GM13976 (cell line): ENCODE results near the gene DUSP10.

Source experiments
- DNase-seq: peaks from one replicate; pipeline ENCODE4 v3.0.0; 2012; ENCODE audit warnings: low spot score
- CTCF ChIP-seq: IDR thresholded peaks from 2 replicates; pipeline ENCODE4 v1.5.1; 2012; ENCODE audit warnings: borderline replicate concordance, mild to moderate bottlenecking; ENCODE audit not compliant: insufficient read depth; ENCODE audit errors: extremely low read depth, missing control alignments, control extremely low read depth
- in situ Hi-C: fragments of 300-500 bp; cut with MboI; formaldehyde crosslinking; loops from one replicate; pipeline ENCODE4 v1.12.0; 2022; ENCODE audit warnings: low sequenced_read_pairs, mixed read lengths, inconsistent platforms; ENCODE audit not compliant: unreplicated experiment

Gene DUSP10

GRCh38 chr1:221712776-221713431, 29.0 kb downstream of the DUSP10 start:
- TF ChIP-seq CTCF: no peak
- in situ Hi-C loops: no loop called here
- DNase-seq: peak; percentile 40

GRCh38 chr1:221712198-221712684, 29.6 kb downstream of the DUSP10 start:
- no peak for TF ChIP-seq CTCF
- in situ Hi-C loops: no loop called here
- DNase-seq: peak; percentile 45

GRCh38 chr1:221711656-221712055, 30.2 kb downstream of the DUSP10 start:
- no peak for TF ChIP-seq CTCF
- in situ Hi-C loops: no loop called here
- no peak for DNase-seq

- no peak for TF ChIP-seq CTCF
- in situ Hi-C loops: no loop called here
- DNase-seq: no peak
These were observed 30.8 kb downstream of the DUSP10 start for GRCh38 chr1:221711063-221711577.

GRCh38 chr1:221709854-221710253, 32.0 kb downstream of the DUSP10 start:
- in situ Hi-C loops: no loop called here
- TF ChIP-seq CTCF: no peak
- no peak for DNase-seq

- in situ Hi-C loops: no loop called here
- peak; percentile 55 for DNase-seq
- no peak for TF ChIP-seq CTCF
These were observed 32.9 kb downstream of the DUSP10 start for GRCh38 chr1:221708987-221709386.
